ENCODE results near the gene TNIK. TPM values are rescaled to one million over a fixed set of nuclear protein-coding genes. Genes with fewer than 3 reads are reported as not detected.

Gene TNIK
- total and polyA plus RNA-seq, 2 of the 13 experiments (the other 11 are each of a cell fraction or from before 2014, with no cell fraction given): 0.15 to 0.22 TPM

- no peak overlapping the region for H3K27ac ChIP-seq (ENCODE audit: extremely low read length, insufficient read depth, low read length)
These were observed 13.2 kb downstream of the TNIK start for GRCh38 chr3:171446801-171447578.

GRCh38 chr3:171446301-171446700 lies 13.9 kb downstream of the TNIK start:
- in situ Hi-C loops (cut with HindIII; ENCODE audit: extremely low pct_ligation_motif_present, low pct_unique_long_range_greater_than_20kb): no loop called here
- Histone ChIP-seq H2AFZ (ENCODE audit: low read length) (no peak overlapping the region), H3K4me2 (ENCODE audit: low read depth, low read length) (no peak overlapping the region), H3K4me3 (replicated peaks in 1 of 3; ENCODE audit: insufficient read depth in 1 of 3, low read depth in 2 of 3, low read length in 3 of 3) (no peak overlapping the region), H4K20me1 (ENCODE audit: insufficient read depth, low read length) (no peaks in the 10 kb centered on the region), H3K79me2 (ENCODE audit: insufficient read depth, low read length) (no peaks in the 10 kb centered on the region), H3K27me3 (ENCODE audit: control insufficient read depth in 1 of 2, insufficient read depth in 2 of 2, low read length in 2 of 2) (0 out of 5 replicates have a peak, but pooled peaks cover 0 to 1% of the 10 kb centered on the region in 2 experiments), H3K4me1 (ENCODE audit: insufficient read depth, low read length) (no peaks in the 10 kb centered on the region), H3K27ac (ENCODE audit: extremely low read length, insufficient read depth, low read length) (no peak overlapping the region), H3K9ac (ENCODE audit: insufficient read depth, low read depth, low read length) (no peak overlapping the region), H3K9me3 (ENCODE audit: low read length) (no peaks in the 10 kb centered on the region), H3K36me3 (replicated peaks in 1 of 2; ENCODE audit: control insufficient read depth in 1 of 2, insufficient read depth in 2 of 2, low read length in 2 of 2) (no peaks in the 10 kb centered on the region)
- no peak for DNase-seq (ENCODE audit: low spot score)
- ChIA-PET POLR2A (no interaction called here), CTCF (ENCODE audit: low intra/inter-chr PET ratio, low total read pairs) (no interaction called here)
- FAIRE-seq: no peak
- intact Hi-C loops (cut with micrococcal nuclease; ENCODE audit: unreplicated experiment): no loop called here
- WGBS (ENCODE audit: low lambda C conversion rate): 89% methylated on average over 1 of the region's 1 CpG
- ATAC-seq: no peak
- no TSS peak for BruUV-seq (replicated peaks)
- TF ChIP-seq MAX (IDR thresholded peaks at IDR 0.05): no peak
- no peak for TF ChIP-seq KDM6A (CRISPR knock-in tag; IDR thresholded peaks at IDR 0.05; ENCODE audit: low read depth)
- TF ChIP-seq ZNF121 (CRISPR knock-in tag; IDR thresholded peaks at IDR 0.05): no peak
- no peak for TF ChIP-seq ZNF230 (CRISPR knock-in tag; IDR thresholded peaks at IDR 0.05)
- no peak for TF ChIP-seq ZFP41 (CRISPR knock-in tag; IDR thresholded peaks at IDR 0.05; ENCODE audit: borderline replicate concordance)
- no peak for TF ChIP-seq ZNF10 (CRISPR knock-in tag; IDR thresholded peaks at IDR 0.05; ENCODE audit: borderline replicate concordance, low read depth)
- no peak for TF ChIP-seq BCL3 (CRISPR knock-in tag; IDR thresholded peaks at IDR 0.05)
- no peak for TF ChIP-seq ZBTB2 (CRISPR knock-in tag; IDR thresholded peaks at IDR 0.05; ENCODE audit: low read depth)
- TF ChIP-seq ZNF639 (CRISPR knock-in tag; conservative IDR thresholded peaks at IDR 0.05): no peak
- no peak for TF ChIP-seq ZFP36 (IDR thresholded peaks at IDR 0.05; ENCODE audit: borderline replicate concordance, low read depth, low read length, partially characterized antibody)

More at GRCh38 chr3:171446801-171447578, 13.2 kb downstream of the TNIK start:
- FAIRE-seq (no peak), ATAC-seq (no peak), DNase-seq (ENCODE audit: low spot score) (no peak)
- Histone ChIP-seq H3K4me3 (replicated peaks in 1 of 3; ENCODE audit: insufficient read depth in 1 of 3, low read depth in 2 of 3, low read length in 3 of 3) (no peak overlapping the region), H3K4me2 (ENCODE audit: low read depth, low read length) (no peak overlapping the region), H3K27me3 (ENCODE audit: control insufficient read depth in 1 of 2, insufficient read depth in 2 of 2, low read length in 2 of 2) (0 out of 5 replicates have a peak, but pooled peaks cover 0 to 1% of the 10 kb centered on the region in 2 experiments), H3K9ac (ENCODE audit: insufficient read depth, low read depth, low read length) (no peak overlapping the region), H3K79me2 (ENCODE audit: insufficient read depth, low read length) (no peaks in the 10 kb centered on the region), H2AFZ (ENCODE audit: low read length) (no peak overlapping the region), H3K4me1 (ENCODE audit: insufficient read depth, low read length) (no peaks in the 10 kb centered on the region), H4K20me1 (ENCODE audit: insufficient read depth, low read length) (no peaks in the 10 kb centered on the region), H3K36me3 (replicated peaks in 1 of 2; ENCODE audit: control insufficient read depth in 1 of 2, insufficient read depth in 2 of 2, low read length in 2 of 2) (no peaks in the 10 kb centered on the region), H3K9me3 (ENCODE audit: low read length) (no peaks in the 10 kb centered on the region)
- in situ Hi-C loops (cut with HindIII; ENCODE audit: extremely low pct_ligation_motif_present, low pct_unique_long_range_greater_than_20kb): no loop called here
- CTCF ChIA-PET (ENCODE audit: low intra/inter-chr PET ratio, low total read pairs): no interaction called here
- WGBS (ENCODE audit: low lambda C conversion rate): 63% methylated on average over 12 of the region's 12 CpGs
- POLR2A ChIA-PET: no interaction called here
- intact Hi-C loops (cut with micrococcal nuclease; ENCODE audit: unreplicated experiment): no loop called here
- BruUV-seq (replicated peaks): no TSS peak
- no peak for TF ChIP-seq HNRNPL (IDR thresholded peaks at IDR 0.05; ENCODE audit: low read depth, low read length)
- TF ChIP-seq ZFP36 (IDR thresholded peaks at IDR 0.05; ENCODE audit: borderline replicate concordance, low read depth, low read length, partially characterized antibody): no peak
- no peak for TF ChIP-seq KDM5B (CRISPR knock-in tag; IDR thresholded peaks at IDR 0.05; ENCODE audit: borderline replicate concordance)
- no peak for TF ChIP-seq BRCA1 (CRISPR knock-in tag; IDR thresholded peaks at IDR 0.05)
- TF ChIP-seq ZNF747 (CRISPR knock-in tag; IDR thresholded peaks at IDR 0.05; ENCODE audit: borderline replicate concordance): no peak
- no peak for TF ChIP-seq ERF (CRISPR knock-in tag; IDR thresholded peaks at IDR 0.05)
- no peak for TF ChIP-seq ZNF484 (CRISPR knock-in tag; IDR thresholded peaks at IDR 0.05; ENCODE audit: borderline replicate concordance, low read depth)
- TF ChIP-seq NFIB (CRISPR knock-in tag; IDR thresholded peaks at IDR 0.05; ENCODE audit: borderline replicate concordance): no peak

All from HepG2 (cell line).